Esophagus muscularis mucosa (tissue), 4 donors: ENCODE measurements around the gene IP6K3. TPM values are rescaled to one million over a fixed set of nuclear protein-coding genes. Genes with fewer than 3 reads are reported as not detected.

Source experiments
- DNase-seq: peaks from one replicate; pipeline ENCODE4 v3.0.0-alpha.2; 2017; ENCODE audit errors: extremely low spot score
- H3K27ac ChIP-seq, 4 donors: fragments of 200-600 bp; sonication (generic); replicated peaks in 1 of 4; 1 replicate in 3 of 4; 2 replicates in 1 of 4; pipeline ENCODE4 v1.5.1; 2016 to 2019; ENCODE audit warnings: mild to moderate bottlenecking in 1 of 4
- H3K27me3 ChIP-seq, 4 donors: fragments of 200-600 bp; sonication (generic); one replicate each; pipeline versions ENCODE4 v1.5.1 to v1.6.0; 2016 to 2019
- H3K36me3 ChIP-seq, 4 donors: fragments of 200-600 bp; sonication (generic); one replicate each; pipeline ENCODE4 v1.5.1; 2016 to 2019
- H3K4me1 ChIP-seq, 4 donors: fragments of 200-600 bp; sonication (generic); one replicate each; pipeline ENCODE4 v1.5.1; 2016 to 2019
- H3K4me3 ChIP-seq, 4 donors: fragments of 200-600 bp; sonication (generic); 1 replicate in 2 of 4; 2 replicates in 2 of 4; pipeline ENCODE4 v1.5.1; 2016 to 2019; ENCODE audit warnings: mild to moderate bottlenecking in 4 of 4, moderate library complexity in 1 of 4
- H3K9me3 ChIP-seq, 4 donors: fragments of 200-600 bp; sonication (generic); 1 replicate in 3 of 4; 2 replicates in 1 of 4; pipeline ENCODE4 v1.5.1; 2016 to 2019
- CTCF ChIP-seq, 3 experiments: fragments of 200-600 bp in 2 of 3; fragments of 450-650 bp in 1 of 3; sonication (generic) in 2 of 3; IDR thresholded peaks; one replicate each; pipeline ENCODE4 v1.5.1; 2017 to 2019; ENCODE audit warnings: antibody characterized with exemption in 3 of 3, mild to moderate bottlenecking in 2 of 3, moderate library complexity in 1 of 3
- EP300 ChIP-seq: sonication (generic); formaldehyde crosslinking; IDR thresholded peaks from one replicate; pipeline ENCODE4 v1.6.1; 2017; ENCODE audit warnings: antibody characterized with exemption
- POLR2A ChIP-seq: fragments of 450-650 bp; IDR thresholded peaks from one replicate; pipeline ENCODE4 v1.6.1; 2017; ENCODE audit warnings: antibody characterized with exemption, moderate library complexity, mild to moderate bottlenecking, low read depth
- POLR2AphosphoS5 ChIP-seq, 2 donors: sonication (generic); formaldehyde crosslinking; IDR thresholded peaks; one replicate each; pipeline ENCODE4 v1.6.1; 2017; ENCODE audit warnings: antibody characterized with exemption in 2 of 2
- WGBS: methylation state at CpG from one replicate; pipeline ENCODE4 v1.1.5; 2018; 5-methylcytosine and 5-hydroxymethylcytosine counted together
- intact Hi-C: fragments of 100-400 bp; cut with DNase I; formaldehyde crosslinking; loops from one replicate; pipeline ENCODE4 v1.15.1; 2023
- total RNA-seq, 4 donors: library from RNA; depleted of rRNA; stranded (reverse); fragments of >200 nt; gene quantifications; one replicate each; pipeline versions ENCODE4 v1.1.0 to v1.2.1, GENCODE V29; 2016

Gene IP6K3
- total RNA-seq, 4 donors from 2014 or later, result 1.2 to 2.8 (median 1.7) TPM

- Histone ChIP-seq H3K9me3 (no peaks in the 10 kb centered on the region), H3K4me3 (no peak overlapping the region), H3K27ac (no peak overlapping the region), H3K36me3 (peaks cover 6 to 99% (median 91%) of the 10 kb centered on the region in 4 donors), H3K27me3 (no peaks in the 10 kb centered on the region), H3K4me1 (peaks cover 0 to 6% (median under 1%) of the 10 kb centered on the region in 4 donors)
- DNase-seq, result no peak
- intact Hi-C loops, result no loop called here
- TF ChIP-seq POLR2AphosphoS5 (IDR thresholded peaks at IDR 0.05) (no peak), POLR2A (no peak), CTCF (IDR thresholded peaks at IDR 0.05) (no peak), EP300 (no peak)
- 70% methylated on average over 6 of the region's 6 CpGs for WGBS
These were observed 60.3 kb downstream of the IP6K3 start for GRCh38 chr6:33686225-33686924.

DNA sequence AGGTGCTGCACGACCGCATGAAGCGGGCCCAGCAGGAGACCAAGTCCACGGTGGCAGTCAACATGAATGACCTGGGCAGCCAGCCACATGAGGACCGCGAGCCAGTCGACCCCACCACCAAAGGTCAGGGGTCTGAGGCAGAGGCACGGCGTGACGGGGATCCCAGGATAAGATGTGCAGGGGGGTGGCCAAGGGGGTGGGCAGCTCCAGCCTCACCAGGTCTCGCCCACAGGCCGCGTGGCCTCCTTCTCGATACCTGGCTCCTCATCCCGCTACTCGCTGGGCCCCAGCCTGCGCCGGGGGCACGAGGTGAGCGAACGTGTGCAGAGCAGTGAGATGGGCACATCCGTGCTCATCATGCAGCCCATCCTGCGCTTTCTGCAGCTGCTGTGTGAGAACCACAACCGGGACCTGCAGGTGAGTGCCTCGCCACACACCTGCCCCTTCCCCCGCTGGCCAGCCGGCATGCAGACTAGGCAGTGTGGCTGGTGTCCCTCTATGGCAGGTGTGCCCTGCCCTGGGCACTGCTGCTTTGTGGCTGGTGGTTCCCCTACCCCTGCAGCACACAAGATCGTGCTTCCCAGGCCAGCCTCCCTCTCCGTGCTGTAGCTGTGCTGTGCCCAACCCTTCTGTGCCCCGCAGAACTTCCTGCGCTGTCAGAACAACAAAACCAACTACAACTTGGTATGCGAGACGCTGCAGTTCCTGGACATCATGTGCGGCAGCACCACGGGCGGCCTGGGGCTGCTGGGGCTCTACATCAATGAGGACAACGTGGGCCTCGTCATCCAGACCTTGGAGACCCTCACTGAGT is 61.1 kb downstream of the IP6K3 start:
- intact Hi-C loops, result no loop called here
- no peak overlapping the region for H3K27ac ChIP-seq
- peaks cover 0 to 3% (median 0%) of the 10 kb centered on the region in 4 donors for H3K27me3 ChIP-seq
- peaks cover 0 to 6% (median 0%) of the 10 kb centered on the region in 4 donors for H3K4me1 ChIP-seq
- no peaks in the 10 kb centered on the region for H3K9me3 ChIP-seq
- TF ChIP-seq CTCF (IDR thresholded peaks at IDR 0.05) (no peak), EP300 (no peak), POLR2A (no peak), POLR2AphosphoS5 (IDR thresholded peaks at IDR 0.05) (no peak)
- DNase-seq, result no peak
- WGBS, result 93% methylated on average over 30 of the region's 38 CpGs
- no peak overlapping the region for H3K4me3 ChIP-seq
- H3K36me3 ChIP-seq, result peaks cover 4 to 98% (median 89%) of the 10 kb centered on the region in 4 donors

- Histone ChIP-seq H3K4me1 (peaks cover 0 to 6% (median 0%) of the 10 kb centered on the region in 4 donors), H3K27ac (no peak overlapping the region), H3K36me3 (peaks cover 4 to 97% (median 87%) of the 10 kb centered on the region in 4 donors), H3K9me3 (no peaks in the 10 kb centered on the region), H3K4me3 (no peak overlapping the region), H3K27me3 (peaks cover 0 to 5% (median 1%) of the 10 kb centered on the region in 4 donors)
- intact Hi-C loops, result no loop called here
- TF ChIP-seq POLR2AphosphoS5 (IDR thresholded peaks at IDR 0.05) (no peak), EP300 (no peak), CTCF (IDR thresholded peaks at IDR 0.05) (no peak), POLR2A (no peak)
- no peak for DNase-seq
- WGBS, result 96% methylated on average over 5 of the region's 7 CpGs
These were observed 61.7 kb downstream of the IP6K3 start for GRCh38 chr6:33684983-33685382.

GRCh38 chr6:33684428-33684896 is 62.2 kb downstream of the IP6K3 start:
- intact Hi-C loops, result no loop called here
- no peak overlapping the region for H3K4me3 ChIP-seq

More at GRCh38 chr6:33684428-33684896, 62.2 kb downstream of the IP6K3 start:
- TF ChIP-seq POLR2AphosphoS5 (IDR thresholded peaks at IDR 0.05) (no peak), CTCF (IDR thresholded peaks at IDR 0.05) (no peak), EP300 (no peak), POLR2A (no peak)
- WGBS, result 96% methylated on average over 15 of the region's 16 CpGs
- peaks cover 4 to 97% (median 89%) of the 10 kb centered on the region in 4 donors for H3K36me3 ChIP-seq
- no peaks in the 10 kb centered on the region for H3K9me3 ChIP-seq
- no peak for DNase-seq
- H3K27me3 ChIP-seq, result peaks cover 0 to 9% (median 1%) of the 10 kb centered on the region in 4 donors
- H3K27ac ChIP-seq, result no peak overlapping the region
- peaks cover 0 to 6% (median 0%) of the 10 kb centered on the region in 4 donors for H3K4me1 ChIP-seq
